OCI-LY3 (cell line): Measurements from ENCODE around the gene HNRNPUL1.

Experiments
- H2AFZ ChIP-seq: fragments of 200-600, 300-600 bp; shearing (Covaris generic); 2 replicates; pipeline ENCODE4 v1.6.0; 2014; ENCODE audit warnings: antibody characterized with exemption, low read depth, low read length
- H3K27ac ChIP-seq: fragments of 200-600, 300-600 bp; sonication (generic); 2 replicates; pipeline ENCODE4 v1.5.1; 2014; ENCODE audit warnings: mild to moderate bottlenecking, low read length, moderate library complexity, mixed read lengths
- H3K27me3 ChIP-seq: fragments of 200-600, 300-600 bp; sonication (generic); 2 replicates; pipeline ENCODE4 v1.6.1; 2014; ENCODE audit warnings: low read depth, low read length, mixed read lengths
- H3K36me3 ChIP-seq: fragments of 200-600, 300-600 bp; sonication (generic); replicated peaks from 2 replicates; pipeline ENCODE3; 2014; ENCODE audit warnings: low read depth, low read length, mixed read lengths
- H3K4me1 ChIP-seq: fragments of 300-600, 200-600 bp; sonication (generic); 2 replicates; pipeline ENCODE4 v1.6.1; 2014; ENCODE audit warnings: low read length, mixed read lengths
- H3K4me2 ChIP-seq: fragments of 200-600, 300-600 bp; sonication (generic); 2 replicates; pipeline ENCODE4 v1.6.1; 2014; ENCODE audit warnings: low read length, mixed read lengths
- H3K4me3 ChIP-seq: fragments of 300-600, 200-600 bp; sonication (generic); 2 replicates; pipeline ENCODE4 v1.5.1; 2014; ENCODE audit warnings: antibody characterized with exemption, mild to moderate bottlenecking, low read length, moderate library complexity
- H3K79me2 ChIP-seq: fragments of 300-600, 200-600 bp; shearing (Covaris generic); 2 replicates; pipeline ENCODE4 v1.6.1; 2014; ENCODE audit warnings: mild to moderate bottlenecking, low read length, mixed read lengths
- H3K9ac ChIP-seq: fragments of 300-600, 200-600 bp; shearing (Covaris generic); 2 replicates; pipeline ENCODE4 v1.6.0; 2014; ENCODE audit warnings: mild to moderate bottlenecking, low read length, moderate library complexity
- H3K9me3 ChIP-seq: fragments of 200-600, 300-600 bp; shearing (Covaris generic); 2 replicates; pipeline ENCODE4 v1.6.1; 2014; ENCODE audit warnings: low read length, mixed read lengths; ENCODE audit not compliant: insufficient read depth
- H4K20me1 ChIP-seq: fragments of 200-600, 300-600 bp; sonication (generic); 2 replicates; pipeline ENCODE4 v1.6.1; 2016; ENCODE audit warnings: low read length, mixed read lengths; ENCODE audit not compliant: insufficient read depth
- EZH2phosphoT487 ChIP-seq: fragments of 200-600 bp; shearing (Covaris generic); IDR thresholded peaks from 2 replicates; pipeline ENCODE4 v1.6.1; 2018; ENCODE audit warnings: antibody characterized with exemption, mixed run types, low read depth
- TF ChIP-seq, protein P1 (sequence below): fragments of 200-600, 300-600 bp; sonication (generic); IDR thresholded peaks from 2 replicates; pipeline ENCODE4 v1.5.1; 2014; ENCODE audit warnings: antibody characterized with exemption, low read length, low read depth

The HNRNPUL1 gene

DNA sequence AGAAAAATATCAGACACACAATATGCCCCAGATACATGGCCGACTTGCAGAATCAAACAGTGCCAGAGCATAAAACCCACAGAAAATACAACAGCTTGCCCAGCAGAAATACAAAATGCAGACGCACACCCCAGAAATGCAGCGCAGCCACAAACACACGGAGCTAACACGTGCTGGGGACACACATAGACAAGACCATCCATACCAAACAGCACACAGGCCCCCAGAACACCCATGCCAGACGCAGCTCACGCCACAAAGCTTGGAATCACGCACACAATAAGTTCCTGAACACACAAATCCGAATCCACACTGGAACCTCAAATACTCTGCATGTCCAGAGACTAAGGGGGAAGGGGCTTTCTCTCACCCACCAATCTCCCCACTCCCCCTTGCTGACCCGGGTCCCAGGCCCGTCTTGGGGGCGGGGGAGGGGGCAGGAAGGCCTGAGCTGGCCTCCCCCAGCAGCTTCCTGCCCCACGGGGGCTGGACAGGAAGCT lies 63.0 kb downstream of the HNRNPUL1 start:
- Histone ChIP-seq H3K79me2 (peaks cover 37% of the 10 kb centered on the region), H3K9me3 (no peaks in the 10 kb centered on the region), H3K27me3 (no peaks in the 10 kb centered on the region), H3K4me2 (peak overlapping the region; percentile 43; the same call in 1 of the 2 replicates), H3K9ac (no peak overlapping the region), H3K27ac (peak overlapping the region; percentile 21; the same call in 1 of the 2 replicates), H3K4me1 (peaks cover 32% of the 10 kb centered on the region), H4K20me1 (peaks cover 39% of the 10 kb centered on the region), H2AFZ (no peak overlapping the region), H3K36me3 (peaks cover 59% of the 10 kb centered on the region), H3K4me3 (no peak overlapping the region)
- no peak for TF ChIP-seq EZH2phosphoT487
- TF ChIP-seq, protein P1, sequence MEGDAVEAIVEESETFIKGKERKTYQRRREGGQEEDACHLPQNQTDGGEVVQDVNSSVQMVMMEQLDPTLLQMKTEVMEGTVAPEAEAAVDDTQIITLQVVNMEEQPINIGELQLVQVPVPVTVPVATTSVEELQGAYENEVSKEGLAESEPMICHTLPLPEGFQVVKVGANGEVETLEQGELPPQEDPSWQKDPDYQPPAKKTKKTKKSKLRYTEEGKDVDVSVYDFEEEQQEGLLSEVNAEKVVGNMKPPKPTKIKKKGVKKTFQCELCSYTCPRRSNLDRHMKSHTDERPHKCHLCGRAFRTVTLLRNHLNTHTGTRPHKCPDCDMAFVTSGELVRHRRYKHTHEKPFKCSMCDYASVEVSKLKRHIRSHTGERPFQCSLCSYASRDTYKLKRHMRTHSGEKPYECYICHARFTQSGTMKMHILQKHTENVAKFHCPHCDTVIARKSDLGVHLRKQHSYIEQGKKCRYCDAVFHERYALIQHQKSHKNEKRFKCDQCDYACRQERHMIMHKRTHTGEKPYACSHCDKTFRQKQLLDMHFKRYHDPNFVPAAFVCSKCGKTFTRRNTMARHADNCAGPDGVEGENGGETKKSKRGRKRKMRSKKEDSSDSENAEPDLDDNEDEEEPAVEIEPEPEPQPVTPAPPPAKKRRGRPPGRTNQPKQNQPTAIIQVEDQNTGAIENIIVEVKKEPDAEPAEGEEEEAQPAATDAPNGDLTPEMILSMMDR = no peak

DNA sequence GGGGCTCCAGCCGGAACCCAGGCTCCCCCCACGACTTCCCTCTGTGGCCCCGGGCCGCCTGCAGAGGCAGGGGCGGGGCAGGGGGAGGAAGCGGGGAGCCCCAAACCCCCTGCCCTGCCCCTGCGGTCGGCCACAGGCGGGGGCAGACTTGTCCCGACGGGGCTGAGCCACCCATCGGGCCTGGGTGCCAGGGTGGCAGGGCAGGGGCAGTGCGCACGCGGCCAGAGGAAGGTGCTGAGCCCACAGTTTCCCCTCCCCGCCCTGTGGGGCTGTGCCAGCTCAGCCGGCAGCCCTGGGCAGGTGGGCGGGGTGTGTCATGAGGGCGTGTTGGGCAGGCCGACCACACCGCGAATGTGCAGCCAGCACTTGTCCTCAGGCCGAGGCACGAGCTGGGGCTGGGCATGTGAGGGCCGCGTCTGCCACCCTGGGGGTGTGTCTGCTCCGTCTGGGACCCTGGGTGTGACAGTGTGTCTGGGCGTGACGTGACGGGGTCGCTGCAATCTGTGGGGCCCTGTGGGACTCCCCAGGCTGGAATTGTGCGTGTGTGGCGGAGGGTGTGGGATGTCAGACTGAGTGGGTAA lies 63.5 kb downstream of the HNRNPUL1 start:
- Histone ChIP-seq H3K9ac (no peak overlapping the region), H3K27ac (peak overlapping the region; percentile 21; the same call in 1 of the 2 replicates), H3K36me3 (peaks cover 59% of the 10 kb centered on the region), H3K79me2 (peaks cover 39% of the 10 kb centered on the region), H3K4me1 (peaks cover 32% of the 10 kb centered on the region), H4K20me1 (peaks cover 41% of the 10 kb centered on the region), H2AFZ (no peak overlapping the region), H3K9me3 (no peaks in the 10 kb centered on the region), H3K27me3 (no peaks in the 10 kb centered on the region), H3K4me3 (peak overlapping the region; percentile 16; the same call in 1 of the 2 replicates), H3K4me2 (peak overlapping the region; percentile 43)
- TF ChIP-seq EZH2phosphoT487 = no peak
- TF ChIP-seq, protein P1 = no peak

DNA sequence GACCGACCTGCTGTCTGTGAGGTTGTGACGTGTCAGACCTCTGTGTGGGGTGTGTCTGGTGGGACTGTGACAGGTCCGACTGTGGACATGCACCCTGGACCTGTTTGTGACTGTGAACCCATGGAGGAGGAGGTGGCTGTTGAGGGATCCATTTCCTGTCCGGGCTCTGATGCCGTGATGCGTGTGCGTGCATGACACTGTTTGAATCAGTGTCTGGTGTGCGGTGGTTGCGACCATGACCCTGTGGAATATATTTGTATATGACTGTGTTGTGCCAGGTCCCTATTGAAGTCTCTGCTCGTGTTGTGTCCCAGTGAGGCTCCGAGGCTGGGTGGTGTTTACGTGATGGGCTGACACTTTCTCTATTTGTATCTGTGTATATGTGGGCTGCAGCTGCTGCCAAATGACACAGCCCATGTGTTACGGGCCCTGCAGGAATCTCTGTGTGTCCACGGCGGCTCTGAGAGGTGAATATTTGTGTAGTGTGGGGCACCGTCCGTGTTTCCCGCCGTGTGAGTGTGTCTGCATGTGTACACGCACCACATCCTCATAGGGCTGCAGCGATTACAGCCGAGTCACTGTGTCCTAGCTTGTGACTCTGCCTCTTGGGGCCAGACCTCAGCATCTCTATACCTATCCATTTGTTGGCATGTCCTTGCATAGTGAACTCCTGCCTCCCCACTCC lies 64.1 kb downstream of the HNRNPUL1 start:
- Histone ChIP-seq H3K4me1 (peaks cover 32% of the 10 kb centered on the region), H4K20me1 (peaks cover 41% of the 10 kb centered on the region), H3K9ac (no peak overlapping the region), H3K36me3 (peaks cover 61% of the 10 kb centered on the region), H3K79me2 (peaks cover 39% of the 10 kb centered on the region), H3K4me2 (peak overlapping the region; percentile 43), H3K27ac (peak overlapping the region; percentile 16), H3K4me3 (no peak overlapping the region), H2AFZ (no peak overlapping the region), H3K27me3 (no peaks in the 10 kb centered on the region), H3K9me3 (no peaks in the 10 kb centered on the region)
- TF ChIP-seq, protein P1 = no peak
- TF ChIP-seq EZH2phosphoT487 = no peak

DNA sequence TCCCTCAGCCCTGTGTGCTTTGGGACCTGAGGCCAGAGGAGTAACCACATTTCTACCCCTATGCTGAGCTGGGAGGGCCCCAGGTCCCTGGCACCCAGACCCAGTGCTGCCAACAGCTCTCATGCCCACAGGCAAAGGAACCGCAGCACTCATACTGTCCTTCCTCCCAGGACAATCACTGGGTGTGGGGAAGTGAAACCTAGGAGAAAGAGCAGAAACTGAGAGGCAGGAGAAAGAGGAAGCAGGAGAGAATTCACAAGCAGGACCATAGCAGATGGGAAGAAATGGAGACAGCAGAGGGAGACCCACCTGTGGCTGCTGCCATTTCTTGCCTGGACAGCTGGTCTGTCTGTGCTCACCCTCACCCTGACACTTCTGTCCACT lies 64.7 kb downstream of the HNRNPUL1 start:
- no peak overlapping the region for H3K9ac ChIP-seq
- H3K27me3 ChIP-seq = no peaks in the 10 kb centered on the region
- H3K27ac ChIP-seq = peak overlapping the region; percentile 16
- H4K20me1 ChIP-seq = peaks cover 41% of the 10 kb centered on the region
- H2AFZ ChIP-seq = no peak overlapping the region
- TF ChIP-seq, protein P1 = no peak
- TF ChIP-seq EZH2phosphoT487 = no peak
- peaks cover 65% of the 10 kb centered on the region for H3K36me3 ChIP-seq
- H3K9me3 ChIP-seq = no peaks in the 10 kb centered on the region
- H3K4me3 ChIP-seq = no peak overlapping the region
- peaks cover 42% of the 10 kb centered on the region for H3K79me2 ChIP-seq
- H3K4me1 ChIP-seq = peaks cover 32% of the 10 kb centered on the region
- peak overlapping the region; percentile 43; the same call in 1 of the 2 replicates for H3K4me2 ChIP-seq
